HEK293T (cell line): Measurements from ENCODE around the gene TMEM131L.

ENCODE experiments used
- CTCF ChIA-PET: fragments of 350-600 bp; formaldehyde crosslinking; extraction: SDS; loops from one replicate; lab custom pipeline; 2021; ENCODE audit warnings: antibody characterized with exemption, inconsistent platforms; lab: Yijun Ruan, JAX
- POLR2A ChIA-PET: fragments of 350-600 bp; formaldehyde crosslinking; extraction: SDS; loops from one replicate; lab custom pipeline; 2020; ENCODE audit warnings: antibody characterized with exemption, inconsistent platforms; lab: Yijun Ruan, JAX
- DNase-seq: peaks from one replicate; pipeline ENCODE4 v3.0.0; 2012; ENCODE audit warnings: mixed read lengths; ENCODE audit errors: extremely low spot score
- ARNT ChIP-seq: fragments of 450-650 bp; IDR thresholded peaks from 2 replicates; pipeline ENCODE4 v1.6.1; 2017; ENCODE audit warnings: mild to moderate bottlenecking
- BHLHE40 ChIP-seq: fragments of 450-650 bp; IDR thresholded peaks from 2 replicates; pipeline ENCODE4 v1.6.1; 2016; ENCODE audit warnings: mild to moderate bottlenecking, moderate library complexity, borderline replicate concordance
- CTBP1 ChIP-seq: fragments of 450-650 bp; IDR thresholded peaks from 2 replicates; pipeline ENCODE4 v1.6.1; 2016; ENCODE audit warnings: borderline replicate concordance
- ELF4 ChIP-seq: fragments of 450-650 bp; IDR thresholded peaks from 2 replicates; pipeline ENCODE4 v1.6.1; 2017; ENCODE audit warnings: antibody characterized with exemption
- FOXA1 ChIP-seq: fragments of 450-650 bp; IDR thresholded peaks from 2 replicates; pipeline ENCODE4 v1.6.1; 2016; ENCODE audit warnings: mild to moderate bottlenecking
- FOXK2 ChIP-seq: fragments of 450-650 bp; IDR thresholded peaks from 2 replicates; pipeline ENCODE4 v1.6.1; 2016; ENCODE audit warnings: mild to moderate bottlenecking
- FOXM1 ChIP-seq: fragments of 450-650 bp; IDR thresholded peaks from 2 replicates; pipeline ENCODE4 v1.6.1; 2017; ENCODE audit warnings: mild to moderate bottlenecking, borderline replicate concordance
- HDGF ChIP-seq: fragments of 450-650 bp; IDR thresholded peaks from 2 replicates; pipeline ENCODE4 v1.6.1; 2017; ENCODE audit warnings: antibody characterized with exemption, borderline replicate concordance
- L3MBTL2 ChIP-seq: fragments of 450-650 bp; conservative IDR thresholded peaks from 2 replicates; pipeline ENCODE4 v1.6.1; 2016; ENCODE audit warnings: mild to moderate bottlenecking
- LEF1 ChIP-seq: fragments of 450-650 bp; IDR thresholded peaks from 2 replicates; pipeline ENCODE4 v1.6.1; 2017; ENCODE audit warnings: mild to moderate bottlenecking, borderline replicate concordance
- NFRKB ChIP-seq: fragments of 450-650 bp; IDR thresholded peaks from 2 replicates; pipeline ENCODE4 v1.6.1; 2016; ENCODE audit warnings: mild to moderate bottlenecking, moderate library complexity
- PKNOX1 ChIP-seq: fragments of 450-650 bp; IDR thresholded peaks from 2 replicates; pipeline ENCODE4 v1.6.1; 2016
- SP1 ChIP-seq: fragments of 450-650 bp; IDR thresholded peaks from 2 replicates; pipeline ENCODE4 v1.6.1; 2017
- SUZ12 ChIP-seq: fragments of 450-650 bp; IDR thresholded peaks from 2 replicates; pipeline ENCODE4 v1.6.1; 2016; ENCODE audit warnings: mild to moderate bottlenecking
- TARDBP ChIP-seq: fragments of 450-650 bp; IDR thresholded peaks from 2 replicates; pipeline ENCODE4 v1.6.1; 2016
- ZNF384 ChIP-seq: fragments of 450-650 bp; IDR thresholded peaks from 2 replicates; pipeline ENCODE4 v1.6.1; 2016

TMEM131L gene

DNA sequence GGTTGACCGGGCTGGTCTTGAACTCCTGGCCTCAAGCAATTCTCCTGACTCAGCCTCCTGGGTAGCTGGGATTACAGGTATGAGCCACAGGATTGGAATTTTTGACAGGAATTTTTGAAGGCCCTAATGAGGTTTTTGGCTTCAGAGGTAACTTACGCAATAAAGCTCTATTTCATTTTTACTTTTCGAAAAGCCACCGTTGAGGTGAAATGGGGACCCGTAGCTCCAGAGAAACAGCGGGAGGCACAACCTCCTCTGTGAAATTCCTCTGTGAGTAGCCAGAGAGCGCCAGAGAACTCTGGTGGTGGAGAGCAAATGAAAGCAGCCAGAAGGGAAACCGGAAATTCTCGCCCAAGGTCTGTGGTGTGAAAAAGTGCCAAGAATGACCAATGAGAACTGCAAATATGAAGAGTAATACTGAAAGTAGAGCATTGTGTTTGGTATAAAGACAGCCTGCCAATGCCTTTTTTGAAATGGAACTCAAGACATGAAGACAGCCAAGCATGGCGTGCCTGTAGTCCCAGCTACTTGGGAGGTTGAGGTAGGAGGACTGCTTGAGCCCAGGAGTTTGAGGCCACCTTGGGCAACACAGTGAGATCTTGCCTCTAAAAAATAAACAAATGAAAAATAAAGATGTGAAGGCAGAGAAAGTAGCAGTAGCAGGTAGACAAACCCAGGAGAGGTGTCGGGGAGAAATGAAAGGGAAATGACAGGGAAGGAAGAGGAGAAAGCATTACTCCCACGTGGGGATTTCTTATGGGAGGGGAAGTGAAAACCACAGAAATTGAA lies 33.0 kb upstream of the TMEM131L start:
- ChIA-PET CTCF (interaction anchor here (0.6 to 1.6 kb wide), 12 partner anchors 8 to 290 kb away, joined by 3 to 22 read pairs (median 3); no protein-coding TSS in a partner anchor), POLR2A (interaction anchor here (0.7 to 1.1 kb wide), 4 partner anchors 33 to 53 kb away, joined by 3 to 4 read pairs (median 4); partner anchors contain the start of gene TMEM131L)
- DNase-seq, result peak; percentile 59
- TF ChIP-seq ELF4 (no peak), FOXK2 (no peak), FOXA1 (no peak), SP1 (no peak), HDGF (no peak)

DNA sequence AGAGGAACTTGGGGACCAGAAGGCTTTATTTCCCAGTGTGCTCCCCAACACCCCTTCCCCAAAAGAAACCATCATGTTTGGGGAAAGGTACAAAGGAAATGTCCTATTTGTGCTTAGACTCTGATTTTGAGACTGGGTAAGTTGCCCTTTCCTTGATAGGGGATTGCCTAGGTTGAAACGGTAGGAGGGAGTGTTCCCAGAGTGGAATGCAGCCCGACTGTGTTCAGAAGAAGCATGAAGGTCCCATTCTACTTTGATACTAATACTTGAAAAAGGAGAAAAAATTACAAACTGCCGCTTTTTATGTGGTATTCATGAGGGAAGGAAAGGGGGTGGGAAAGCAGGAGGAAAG lies 32.4 kb upstream of the TMEM131L start:
- TF ChIP-seq PKNOX1 (no peak), LEF1 (no peak), FOXK2 (no peak), CTBP1 (no peak), FOXM1 (no peak), TARDBP (no peak), SP1 (no peak)
- CTCF ChIA-PET, result interaction anchor here (0.7 to 1.6 kb wide), 3 partner anchors 11 to 140 kb away, joined by 3 to 22 read pairs (median 3); no protein-coding TSS in a partner anchor
- DNase-seq, result no peak
- POLR2A ChIA-PET, result interaction anchor here (1.1 kb wide), 1 partner anchor 32 kb away, joined by 3 read pairs; the partner anchor contains the start of gene TMEM131L

DNA sequence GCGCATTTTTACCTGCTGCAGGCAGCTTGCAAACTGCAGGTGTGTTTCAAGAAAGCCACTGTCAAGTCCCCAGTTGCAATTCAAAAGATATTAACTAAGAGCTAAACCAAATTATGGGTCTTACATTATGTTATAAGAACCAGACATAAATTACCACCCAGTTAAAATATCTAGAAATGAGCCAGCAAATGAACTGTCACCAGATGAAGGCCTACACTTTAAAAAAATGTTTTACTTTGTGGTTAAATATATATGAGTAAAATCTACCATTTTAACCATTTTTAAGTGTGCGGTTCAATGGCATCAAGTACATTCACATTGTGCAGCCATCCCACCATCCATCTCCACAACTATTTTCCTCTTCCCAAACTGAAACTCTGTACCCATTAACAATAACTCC lies 32.0 kb upstream of the TMEM131L start:
- ChIA-PET CTCF (interaction anchor here (0.7 kb wide), 1 partner anchor 137 kb away, joined by 3 read pairs; no protein-coding TSS in a partner anchor), POLR2A (interaction anchor here (1.1 kb wide), 1 partner anchor 32 kb away, joined by 3 read pairs; the partner anchor contains the start of gene TMEM131L)
- TF ChIP-seq NFRKB (no peak), FOXA1 (no peak), FOXK2 (no peak), CTBP1 (no peak), SP1 (no peak), SUZ12 (no peak), ZNF384 (no peak), L3MBTL2 (no peak), ELF4 (no peak), ARNT (no peak), FOXM1 (no peak), HDGF (no peak), PKNOX1 (no peak)
- DNase-seq, result no peak

DNA sequence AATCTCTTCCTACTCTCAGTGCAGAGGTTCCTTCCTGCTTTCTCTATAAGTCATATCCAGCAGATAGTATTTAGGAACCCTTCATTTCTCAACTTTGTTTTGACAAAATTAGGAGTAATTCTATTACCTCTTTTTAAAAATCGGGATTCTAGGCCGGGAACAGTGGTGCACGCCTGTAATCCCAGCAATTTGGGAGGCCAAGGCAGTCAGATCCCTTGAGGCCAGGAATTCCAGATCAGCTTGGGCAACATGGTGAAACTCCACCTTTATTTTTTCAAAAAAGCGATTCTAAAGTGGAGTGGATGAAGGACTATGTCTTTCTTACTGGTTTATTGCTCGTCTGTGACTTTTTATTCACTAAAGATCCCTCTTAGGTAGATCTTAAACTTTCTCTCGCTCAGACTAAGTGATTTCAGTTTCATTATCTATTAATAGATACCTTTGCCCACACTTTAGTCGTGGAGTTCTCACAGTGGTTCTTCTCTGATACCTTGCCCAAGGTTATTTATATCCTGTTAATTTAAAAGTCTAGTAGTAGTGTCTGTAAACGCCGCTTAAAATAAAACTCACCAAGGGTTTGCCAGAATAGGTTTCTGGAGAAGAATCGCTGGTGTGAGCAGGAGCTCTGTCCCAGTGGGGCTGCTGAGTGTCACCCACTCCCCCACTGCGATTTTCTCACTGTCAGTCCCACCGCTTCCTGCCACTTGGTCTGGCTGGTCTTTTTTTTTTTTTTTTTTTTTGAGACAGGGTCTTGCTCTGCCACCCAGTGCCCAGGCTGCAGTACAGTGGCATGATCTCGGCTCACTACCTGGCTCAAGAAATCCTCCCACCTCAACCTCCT lies 27.0 kb upstream of the TMEM131L start:
- DNase-seq, result no peak
- TF ChIP-seq FOXA1, result no peak
- TF ChIP-seq LEF1, result no peak
- no peak for TF ChIP-seq ARNT
- TF ChIP-seq L3MBTL2, result no peak
- TF ChIP-seq PKNOX1, result no peak
- TF ChIP-seq NFRKB, result no peak
- TF ChIP-seq FOXM1, result no peak
- no peak for TF ChIP-seq CTBP1
- TF ChIP-seq SP1, result no peak
- no peak for TF ChIP-seq BHLHE40
- TF ChIP-seq ZNF384, result no peak
- no peak for TF ChIP-seq HDGF
- TF ChIP-seq FOXK2, result no peak
- no peak for TF ChIP-seq ELF4
- TF ChIP-seq SUZ12, result no peak
- TF ChIP-seq TARDBP, result no peak
- ChIA-PET CTCF (interaction anchor here (0.6 kb wide), 1 partner anchor 93 kb away, joined by 3 read pairs; no protein-coding TSS in a partner anchor), POLR2A (no interaction called here)

DNA sequence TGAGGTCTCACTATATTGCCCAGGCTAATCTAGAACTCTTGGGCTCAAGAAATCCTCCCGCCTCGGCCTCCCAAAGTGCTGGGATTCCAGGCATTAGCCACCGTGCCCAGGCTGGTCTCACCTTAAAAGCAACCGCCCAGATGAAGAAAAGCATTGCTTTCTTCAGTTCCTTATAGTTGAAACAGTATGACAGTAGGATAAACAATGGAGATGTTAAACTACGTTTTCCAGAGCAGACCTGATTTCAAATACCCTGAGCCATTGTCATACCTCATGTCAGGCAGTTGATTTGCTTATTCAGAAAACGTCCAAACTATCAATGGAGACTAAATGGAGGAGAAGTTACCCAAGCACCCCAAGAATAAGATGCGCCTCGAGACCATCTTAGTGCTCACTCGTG lies 26.3 kb upstream of the TMEM131L start:
- DNase-seq, result no peak
- TF ChIP-seq ZNF384, result no peak
- TF ChIP-seq SP1, result no peak
- TF ChIP-seq FOXM1, result no peak
- no peak for TF ChIP-seq FOXK2
- TF ChIP-seq FOXA1, result no peak
- TF ChIP-seq HDGF, result no peak
- no peak for TF ChIP-seq BHLHE40
- CTCF ChIA-PET, result no interaction called here
- POLR2A ChIA-PET, result no interaction called here

DNA sequence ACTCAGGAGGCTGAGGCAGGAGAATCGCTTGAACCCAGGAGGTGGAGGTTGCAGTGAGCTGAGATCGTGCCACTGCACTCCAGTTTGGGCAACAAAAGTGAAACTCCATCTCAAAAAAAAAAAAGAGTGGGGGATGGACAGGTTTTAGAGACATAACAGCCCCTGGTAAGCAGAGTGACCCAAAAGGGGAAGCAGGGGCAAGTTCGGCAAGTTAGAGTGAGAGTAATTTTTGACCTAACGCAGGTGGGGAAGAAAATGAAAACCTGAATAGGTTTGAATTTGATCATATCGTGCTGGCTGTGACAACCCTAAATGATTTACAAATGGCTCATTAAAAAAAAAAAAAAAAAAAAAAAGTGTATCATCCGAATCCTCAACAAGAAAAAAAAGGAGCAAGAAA lies 25.7 kb upstream of the TMEM131L start:
- CTCF ChIA-PET, result no interaction called here
- DNase-seq, result no peak

More for the DNA sequence above, 25.7 kb upstream of the TMEM131L start:
- POLR2A ChIA-PET, result no interaction called here
- no peak for TF ChIP-seq NFRKB
- TF ChIP-seq ZNF384, result 0 out of 2 replicates have a peak, but pooled peaks have one; percentile 12
